ENCODE data around the gene MBNL1. TPM values are rescaled to one million over a fixed set of nuclear protein-coding genes. Genes with fewer than 3 reads are reported as not detected.

Gene MBNL1
- polyA plus RNA-seq, 3 donors, result 190 to 204 (median 191) TPM

- Histone ChIP-seq H3K36me3 (replicated peaks in 1 of 2; ENCODE audit: control insufficient read depth in 1 of 2, insufficient read depth in 2 of 2, low read length in 2 of 2) (peaks cover 92 to 93% of the 10 kb centered on the region in 2 donors), H3K9ac (ENCODE audit: insufficient read depth, low read length, poor library complexity, severe bottlenecking) (no peak overlapping the region), H3K4me3 (replicated peaks in 1 of 3; ENCODE audit: low read depth in 2 of 3, low read length in 3 of 3) (no peak overlapping the region), H3K79me2 (ENCODE audit: insufficient read depth, low read length) (peaks cover 91% of the 10 kb centered on the region), H3K4me1 (ENCODE audit: control insufficient read depth in 1 of 2, insufficient read depth in 2 of 2, low read length in 2 of 2) (no peaks in the 10 kb centered on the region), H3K27me3 (ENCODE audit: control insufficient read depth in 2 of 2, insufficient read depth in 2 of 2, low read length in 2 of 2) (no peaks in the 10 kb centered on the region), H3K27ac (ENCODE audit: low read depth in 1 of 2, low read length in 2 of 2) (peak overlapping the region in 1 of 2 donors; percentile 50), H2AFZ (ENCODE audit: insufficient read depth, low read depth, low read length, poor library complexity, severe bottlenecking) (no peak overlapping the region), H4K20me1 (ENCODE audit: insufficient read depth, low read length) (peaks cover 96% of the 10 kb centered on the region), H3K4me2 (replicated peaks; ENCODE audit: extremely low read depth, low read length, poor library complexity, severe bottlenecking) (no peak overlapping the region), H3K9me3 (replicated peaks in 1 of 2; ENCODE audit: control insufficient read depth in 1 of 2, insufficient read depth in 1 of 2, low read length in 2 of 2) (no peaks in the 10 kb centered on the region)
- intact Hi-C loops (cut with micrococcal nuclease), result no loop called here
- no peak for TF ChIP-seq CTCF (IDR thresholded peaks at IDR 0.05)
- WGBS (ENCODE audit: insufficient coverage), result 100% methylated on average over 1 of the region's 1 CpG
- Mint-ChIP-seq H3K27ac (peak overlapping the region in 5 of 7 donors; percentile 0 to 46 (median 30)), H3K4me3 (no peak overlapping the region), H3K4me1 (no peaks in the 10 kb centered on the region), H3K9me3 (no peaks in the 10 kb centered on the region), H3K36me3 (peaks cover 47 to 71% of the 10 kb centered on the region in 2 donors), H3K27me3 (ENCODE audit: low read depth in 3 of 3) (no peaks in the 10 kb centered on the region)
- DNase-seq, result no peak
Measured at GRCh38 chr3:152452318-152452717, 183.6 kb downstream of the MBNL1 start.

- no peak for TF ChIP-seq CTCF (IDR thresholded peaks at IDR 0.05)
- no peaks in the 10 kb centered on the region for H3K27me3 Mint-ChIP-seq (ENCODE audit: low read depth in 3 of 3)
- H3K27ac Mint-ChIP-seq, result peak overlapping the region in 1 of 7 donors; percentile 3
- Histone ChIP-seq H3K27me3 (ENCODE audit: control insufficient read depth in 2 of 2, insufficient read depth in 2 of 2, low read length in 2 of 2) (no peaks in the 10 kb centered on the region), H3K4me1 (ENCODE audit: control insufficient read depth in 1 of 2, insufficient read depth in 2 of 2, low read length in 2 of 2) (no peaks in the 10 kb centered on the region), H3K4me3 (replicated peaks in 1 of 3; ENCODE audit: low read depth in 2 of 3, low read length in 3 of 3) (no peak overlapping the region), H4K20me1 (ENCODE audit: insufficient read depth, low read length) (peaks cover 90% of the 10 kb centered on the region), H3K36me3 (replicated peaks in 1 of 2; ENCODE audit: control insufficient read depth in 1 of 2, insufficient read depth in 2 of 2, low read length in 2 of 2) (peaks cover 89 to 94% of the 10 kb centered on the region in 2 donors), H3K9me3 (replicated peaks in 1 of 2; ENCODE audit: control insufficient read depth in 1 of 2, insufficient read depth in 1 of 2, low read length in 2 of 2) (no peaks in the 10 kb centered on the region), H2AFZ (ENCODE audit: insufficient read depth, low read depth, low read length, poor library complexity, severe bottlenecking) (no peak overlapping the region), H3K9ac (ENCODE audit: insufficient read depth, low read length, poor library complexity, severe bottlenecking) (no peak overlapping the region), H3K4me2 (replicated peaks; ENCODE audit: extremely low read depth, low read length, poor library complexity, severe bottlenecking) (no peak overlapping the region), H3K79me2 (ENCODE audit: insufficient read depth, low read length) (peaks cover 81% of the 10 kb centered on the region), H3K27ac (ENCODE audit: low read depth in 1 of 2, low read length in 2 of 2) (no peak overlapping the region)
- no peaks in the 10 kb centered on the region for H3K9me3 Mint-ChIP-seq
- no peak for DNase-seq
- intact Hi-C loops (cut with micrococcal nuclease), result no loop called here
- H3K4me3 Mint-ChIP-seq, result no peak overlapping the region
- no CpG with 5 or more reads among the region's 6 CpGs for WGBS (ENCODE audit: insufficient coverage)
- H3K36me3 Mint-ChIP-seq, result peaks cover 55 to 72% of the 10 kb centered on the region in 2 donors
- H3K4me1 Mint-ChIP-seq, result no peaks in the 10 kb centered on the region
Measured at GRCh38 chr3:152454076-152454875, 185.5 kb downstream of the MBNL1 start.
